Amniotic epithelial cell (primary cell): ENCODE data around the gene C22orf31.
A peak's percentile ranks its signal among the peaks of the same experiment; 100 is the strongest.

Source experiments
- DNase-seq: peaks from one replicate; pipeline ENCODE4 v3.0.0-alpha.2; 2010; ENCODE audit warnings: low read depth

Gene C22orf31

DNA sequence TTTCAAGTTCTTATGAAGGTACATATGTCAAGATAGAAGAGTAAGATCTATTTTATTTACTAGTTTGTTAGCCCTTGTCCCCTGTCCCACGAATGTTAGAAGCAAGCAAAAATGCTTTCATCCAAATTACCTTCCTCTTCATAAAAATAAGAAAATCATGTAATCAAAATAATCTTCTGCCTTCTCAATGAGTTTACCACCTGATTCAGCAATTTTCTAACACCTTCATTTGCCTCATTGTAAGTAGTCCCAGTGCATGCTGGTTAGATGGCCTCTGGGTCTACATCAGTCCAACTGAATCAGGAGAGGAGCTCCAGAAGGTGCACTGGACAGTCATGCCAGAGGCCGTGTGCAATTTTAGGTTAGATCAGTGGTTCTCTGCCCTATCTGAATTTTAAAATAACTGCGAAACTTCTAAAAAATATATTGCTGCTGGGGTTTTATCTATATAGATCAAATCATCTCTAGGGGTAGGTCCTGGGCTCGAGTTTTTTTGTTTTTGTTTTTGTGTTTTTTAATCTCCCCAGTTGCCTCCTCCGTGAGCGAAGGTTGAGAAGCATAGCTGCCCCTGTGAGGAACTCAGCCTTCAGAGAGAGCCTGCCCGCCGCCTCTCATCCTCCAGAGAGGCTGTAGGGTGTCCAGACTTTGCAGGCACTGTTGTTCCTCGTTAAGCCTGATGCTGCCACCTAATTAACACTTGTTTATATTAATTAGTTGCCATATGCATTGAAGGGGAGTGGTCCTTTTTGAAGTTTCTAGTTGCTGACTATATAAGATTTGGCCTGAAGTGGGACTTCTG lies 32.2 kb downstream of the C22orf31 start:
- no peak for DNase-seq

DNA sequence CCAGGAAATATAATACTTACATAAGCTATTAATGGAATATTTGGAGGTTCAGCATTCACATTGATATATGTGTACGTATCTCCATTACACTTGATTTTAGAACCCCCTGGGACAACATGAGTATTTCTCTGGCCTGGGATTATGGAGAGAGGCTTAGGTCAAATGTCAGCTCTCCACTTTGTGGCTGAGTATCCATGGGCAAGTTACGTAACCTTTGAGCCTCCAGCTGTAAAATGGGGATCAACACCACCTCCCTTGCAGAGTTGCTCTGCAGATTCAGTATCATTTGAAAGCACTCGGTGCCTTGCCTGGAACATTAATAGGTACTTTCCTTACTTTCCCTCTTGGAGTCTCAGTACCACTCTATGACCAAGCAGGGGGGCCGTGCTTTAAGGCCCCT lies 33.2 kb downstream of the C22orf31 start:
- DNase-seq = no peak

DNA sequence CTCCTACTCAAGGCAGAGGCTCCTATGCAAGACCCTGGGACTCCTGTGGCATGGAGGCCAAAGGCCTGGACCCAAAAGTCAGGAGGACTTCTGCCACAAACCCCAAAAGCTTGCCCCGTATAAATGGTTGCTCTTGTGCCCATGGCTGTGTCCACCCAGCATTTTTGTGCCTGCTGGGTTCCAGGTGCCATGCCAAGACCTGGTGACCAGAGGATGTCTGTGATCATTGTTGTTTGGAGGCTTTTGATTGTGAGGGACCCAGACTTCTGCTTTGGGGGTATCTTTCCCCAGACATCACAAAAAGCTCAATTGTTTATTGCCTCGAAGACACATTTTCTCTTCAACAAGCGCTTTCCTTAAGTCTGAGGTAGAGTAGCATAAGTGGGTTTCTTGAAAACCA lies 35.1 kb downstream of the C22orf31 start:
- DNase-seq = no peak

DNA sequence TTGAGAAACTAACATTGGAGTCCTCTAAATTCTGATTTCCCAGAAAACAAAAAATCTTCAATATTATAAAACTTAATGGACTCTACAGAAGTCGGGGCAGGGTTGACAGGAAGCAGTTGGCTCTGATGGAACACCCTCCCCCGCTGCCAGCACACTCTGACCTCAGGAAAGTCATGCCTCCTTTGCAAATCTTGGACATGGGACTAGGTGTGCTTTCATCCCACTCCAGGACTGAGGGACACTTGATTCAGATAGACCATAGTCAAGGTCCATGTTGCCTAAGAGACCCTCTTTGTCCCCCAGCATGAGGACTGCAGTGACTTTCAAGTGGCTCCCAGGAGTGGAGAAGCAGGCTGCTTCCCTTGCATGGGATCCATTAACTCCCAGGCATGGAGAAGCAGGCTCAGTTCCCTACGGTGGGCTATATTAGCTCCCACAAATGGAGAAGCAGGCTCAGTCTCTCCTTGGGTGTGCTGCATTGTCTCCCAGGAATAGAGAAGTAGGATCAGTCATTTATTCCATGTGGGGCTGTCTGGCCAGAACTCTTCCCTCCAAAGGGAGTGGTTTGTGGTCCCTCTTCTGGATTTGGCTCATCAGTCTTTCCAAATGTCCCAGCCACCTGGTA lies 38.3 kb downstream of the C22orf31 start:
- DNase-seq = no peak

DNA sequence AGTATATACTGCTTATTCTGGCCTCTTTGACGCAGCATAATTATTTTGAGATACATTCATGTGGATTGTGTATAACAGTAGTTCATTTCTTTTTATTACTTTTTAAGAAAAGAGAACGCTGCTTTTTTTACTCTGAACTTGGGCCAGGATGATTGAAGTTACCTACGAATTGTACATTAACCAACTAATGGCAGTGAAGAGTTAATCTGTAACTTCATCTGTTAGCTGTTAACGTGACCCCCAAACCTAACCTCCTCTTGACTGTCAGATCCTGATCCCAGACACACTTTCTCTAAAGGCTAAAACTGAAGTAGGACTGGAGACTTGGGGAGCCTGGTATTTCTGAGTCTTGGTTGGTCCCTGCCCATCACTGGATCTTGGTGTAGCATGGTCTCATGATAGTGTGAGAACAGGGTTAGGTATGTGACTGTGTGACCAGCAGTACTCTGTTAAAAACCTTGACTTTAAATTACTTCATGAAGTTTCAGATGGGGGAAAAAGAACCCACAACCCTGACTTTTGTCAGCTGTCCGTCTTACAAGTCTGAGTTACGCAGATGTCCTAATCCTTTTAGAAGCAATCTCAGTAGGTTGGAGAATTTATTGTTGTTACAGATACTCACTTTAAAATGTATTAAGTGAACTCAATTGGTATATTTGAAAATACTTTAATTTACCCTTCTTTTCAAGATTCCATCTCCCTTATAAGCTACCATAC lies 39.4 kb downstream of the C22orf31 start:
- no peak for DNase-seq

DNA sequence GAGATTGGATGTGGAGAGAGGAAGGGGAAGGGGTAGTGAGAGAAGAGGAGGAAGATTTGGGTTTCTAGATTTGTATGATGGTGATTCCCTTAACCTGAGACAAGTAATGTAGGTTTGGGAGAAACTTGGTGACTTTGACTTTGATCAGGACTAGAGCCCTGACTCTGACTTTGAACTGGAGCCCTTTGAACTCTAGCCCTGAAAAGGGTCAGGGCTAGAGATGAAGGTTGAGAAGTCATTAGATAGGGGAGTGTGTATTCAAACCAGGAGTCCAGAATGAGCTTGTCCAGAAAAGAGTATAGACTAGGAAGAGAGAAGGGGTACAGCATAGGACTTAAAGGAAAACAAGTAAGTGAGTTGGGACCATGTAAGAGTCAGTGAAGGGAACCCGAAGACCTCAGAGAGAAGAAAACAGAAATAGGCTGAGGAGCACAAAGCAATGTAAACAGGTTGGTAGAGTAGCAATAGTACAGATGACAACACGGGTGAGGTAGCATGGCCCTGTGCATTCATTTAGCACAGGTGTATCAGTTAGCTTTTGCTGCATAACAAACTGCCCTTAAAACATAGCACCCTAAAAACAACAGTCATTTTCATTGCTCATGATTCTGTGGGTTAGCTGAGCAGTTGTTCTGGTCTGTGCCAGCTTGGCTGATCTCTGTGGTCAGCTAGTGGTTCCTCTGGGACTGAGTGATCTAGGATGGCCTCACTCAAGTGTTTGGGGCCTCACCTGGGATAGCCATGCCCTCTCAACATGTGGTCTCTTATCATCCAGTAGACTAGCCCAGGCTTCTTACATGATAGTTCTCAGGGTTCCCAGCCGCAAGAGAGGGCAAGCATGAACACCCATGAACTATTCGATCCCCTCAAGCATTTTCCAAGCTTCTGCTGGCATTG lies 43.1 kb downstream of the C22orf31 start:
- no peak for DNase-seq

DNA sequence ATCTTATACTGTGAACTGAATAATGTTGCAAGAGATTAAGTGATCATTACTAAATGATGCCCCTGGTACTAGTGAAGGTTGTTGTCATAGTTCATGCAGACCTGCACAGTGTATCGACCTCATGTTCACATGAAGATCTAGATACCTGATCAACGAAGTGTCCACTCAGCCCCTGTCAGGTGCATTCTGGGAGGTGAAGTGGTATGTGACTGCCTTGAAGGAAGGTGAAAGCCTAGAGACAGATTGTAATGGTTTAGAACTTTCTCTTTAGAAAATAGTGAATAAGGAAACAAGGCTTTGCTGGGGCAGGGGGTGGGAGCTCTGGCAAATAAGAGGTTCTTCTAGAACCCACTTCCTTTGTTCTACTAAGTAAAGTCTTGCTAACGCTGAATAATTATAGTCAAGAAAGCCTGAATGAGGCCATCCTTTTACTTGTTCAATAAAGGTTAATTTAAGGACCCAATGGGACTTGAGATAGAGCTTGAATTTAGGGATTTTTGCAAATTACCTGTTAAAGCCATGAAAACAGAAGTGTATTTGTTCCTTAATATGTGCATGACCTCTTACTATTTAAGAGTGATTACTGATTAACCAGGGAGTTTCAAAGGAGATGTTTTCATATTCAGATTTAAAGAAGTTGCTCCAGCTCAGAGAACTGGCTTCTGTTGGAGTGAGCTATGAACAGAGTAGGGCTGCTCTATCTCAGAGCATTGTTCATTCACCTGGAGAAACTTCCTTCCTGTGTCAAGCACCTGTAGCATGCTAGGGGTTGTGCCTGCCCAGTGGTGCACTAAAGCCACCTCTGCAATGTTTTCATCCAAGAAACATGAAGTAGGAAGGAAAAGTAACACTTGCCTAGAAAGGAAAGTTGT lies 45.3 kb downstream of the C22orf31 start:
- no peak for DNase-seq

DNA sequence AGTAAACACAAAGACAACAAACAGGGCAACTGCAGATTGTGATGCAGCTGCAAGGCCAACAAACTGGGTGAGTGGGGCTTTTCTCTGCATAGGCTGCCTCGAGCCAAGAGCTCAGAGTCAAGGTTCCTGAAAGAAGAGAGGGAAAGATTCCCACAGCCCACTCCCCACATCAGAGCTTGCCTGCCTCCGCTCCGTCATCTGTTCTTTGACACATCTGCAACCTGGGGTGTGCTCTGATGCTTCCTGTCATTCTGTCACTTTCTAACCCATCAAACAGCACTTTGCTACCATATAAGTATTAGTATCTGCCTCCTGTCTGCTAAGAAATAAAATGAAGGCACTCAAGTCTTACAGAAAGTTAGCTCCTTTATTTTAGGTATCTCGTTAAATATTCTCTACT lies 46.9 kb downstream of the C22orf31 start:
- no peak for DNase-seq

DNA sequence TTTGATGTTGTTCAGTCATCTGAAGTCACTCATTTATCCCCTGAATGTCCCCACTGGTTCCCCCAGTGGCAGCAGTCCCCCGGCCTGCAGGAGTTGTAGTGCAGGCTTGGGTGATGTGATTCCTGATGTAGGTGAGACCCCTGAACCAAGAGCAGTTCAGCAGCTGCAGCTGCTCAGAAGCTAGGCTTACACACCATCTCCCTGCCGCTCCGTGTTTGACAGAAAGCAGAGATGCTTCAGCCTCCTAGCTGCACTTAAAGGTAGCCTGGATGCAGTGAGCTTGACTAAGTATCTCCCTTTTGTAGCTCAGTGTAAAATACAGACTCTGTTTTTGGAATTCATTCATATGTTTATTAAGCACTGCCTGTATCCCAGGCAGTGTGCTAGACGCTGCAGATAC lies 47.3 kb downstream of the C22orf31 start:
- DNase-seq = no peak

DNA sequence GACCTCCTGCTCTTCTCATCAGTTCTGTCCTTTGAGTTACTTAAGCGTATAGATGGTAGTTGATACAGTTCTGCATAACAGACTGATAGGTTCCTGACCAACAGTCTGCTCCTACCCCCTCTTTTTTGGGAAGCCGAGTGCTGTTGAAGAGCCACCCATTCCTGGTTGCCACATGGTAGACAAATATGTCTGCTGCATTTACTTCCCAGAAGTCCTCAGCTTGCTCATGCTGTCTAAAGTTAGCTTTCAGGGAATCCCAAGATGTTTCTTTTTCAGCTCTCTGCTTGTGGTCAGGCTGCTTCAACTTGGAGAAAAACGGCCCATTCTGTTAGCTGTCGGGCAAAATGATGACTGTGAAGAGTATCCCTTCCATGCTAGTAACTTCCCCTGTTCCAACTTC lies 48.7 kb downstream of the C22orf31 start:
- DNase-seq = no peak

DNA sequence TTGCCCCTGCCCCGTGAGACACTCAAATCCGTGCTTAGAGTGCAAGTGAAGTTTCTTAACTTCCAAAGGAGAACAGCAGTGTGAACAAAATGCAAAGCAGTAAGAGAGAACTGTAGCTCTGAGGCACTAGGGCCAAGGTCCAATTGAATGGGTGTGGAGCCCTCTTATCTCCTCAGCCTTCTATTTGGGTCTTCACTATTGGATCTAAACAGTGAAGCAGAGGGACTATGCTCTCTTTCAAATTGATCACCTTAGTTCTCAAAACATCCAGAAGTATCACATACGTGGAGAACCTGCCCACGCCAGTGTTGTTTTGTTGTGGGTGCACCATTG lies 49.6 kb downstream of the C22orf31 start:
- no peak for DNase-seq

DNA sequence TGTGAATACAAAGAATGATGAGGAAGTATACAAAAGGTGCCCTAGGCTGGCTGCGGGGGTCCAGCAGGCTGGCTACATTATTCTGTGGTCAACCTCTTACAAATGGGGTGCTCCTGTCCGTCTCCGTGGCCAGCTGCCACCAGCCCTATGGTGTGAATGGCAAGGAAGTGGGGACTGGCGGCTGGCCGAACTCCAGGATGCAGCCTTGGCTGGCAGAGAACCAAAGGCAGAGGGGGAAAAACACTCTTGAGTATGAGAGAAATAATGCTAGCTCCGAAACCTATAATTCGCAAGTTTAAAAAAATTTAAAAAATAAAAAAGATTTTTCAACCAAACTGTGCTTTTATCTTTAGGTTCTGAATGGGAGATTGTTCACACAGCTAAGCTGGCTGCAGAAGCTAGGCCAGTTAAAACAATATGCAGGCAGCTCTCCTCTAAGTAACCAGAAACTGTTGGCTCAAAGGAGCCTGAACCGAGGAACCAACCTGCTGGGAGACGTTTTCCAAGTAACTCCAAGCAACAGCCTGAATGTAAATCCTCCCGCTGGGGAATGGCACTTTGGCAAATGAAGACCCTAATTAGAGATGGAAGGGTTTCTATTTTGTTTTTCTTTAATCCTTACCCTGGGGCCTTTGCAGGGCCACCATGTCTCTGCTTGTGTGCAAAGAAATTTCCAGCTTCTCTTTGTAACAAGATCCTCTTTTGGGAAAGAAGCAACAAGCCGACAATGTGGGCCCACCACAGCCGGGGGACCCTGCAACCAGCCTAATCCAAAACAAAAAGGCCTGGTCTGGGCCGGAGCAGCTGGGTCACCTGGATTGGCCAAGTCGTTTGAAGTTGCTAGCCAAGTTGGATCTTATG lies 50.2 kb downstream of the C22orf31 start:
- no peak for DNase-seq

DNA sequence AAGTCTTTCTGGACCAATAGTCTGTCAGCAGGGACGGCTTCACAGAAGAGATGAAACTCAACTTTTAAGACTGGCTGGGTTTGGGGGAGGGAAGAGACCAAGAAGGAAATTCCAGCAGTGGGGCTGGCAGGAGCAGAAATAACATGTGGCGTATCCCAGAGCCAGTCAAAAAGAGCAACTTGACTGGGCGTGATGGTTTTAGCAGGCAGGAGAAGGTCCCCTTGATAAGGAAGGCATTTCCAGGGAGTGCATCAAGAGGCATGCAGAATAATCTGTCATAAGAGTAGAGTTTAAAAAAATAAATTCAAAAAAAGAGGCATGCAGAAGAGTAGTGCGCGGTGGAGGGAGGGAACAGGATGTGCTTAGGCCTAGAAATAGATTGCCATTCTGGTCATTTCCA lies 52.5 kb downstream of the C22orf31 start:
- peak; percentile 59 for DNase-seq
